ENCODE results near the gene TTC23.
A peak's percentile ranks its signal among the peaks of the same experiment; 100 is the strongest.

TTC23 gene

DNA sequence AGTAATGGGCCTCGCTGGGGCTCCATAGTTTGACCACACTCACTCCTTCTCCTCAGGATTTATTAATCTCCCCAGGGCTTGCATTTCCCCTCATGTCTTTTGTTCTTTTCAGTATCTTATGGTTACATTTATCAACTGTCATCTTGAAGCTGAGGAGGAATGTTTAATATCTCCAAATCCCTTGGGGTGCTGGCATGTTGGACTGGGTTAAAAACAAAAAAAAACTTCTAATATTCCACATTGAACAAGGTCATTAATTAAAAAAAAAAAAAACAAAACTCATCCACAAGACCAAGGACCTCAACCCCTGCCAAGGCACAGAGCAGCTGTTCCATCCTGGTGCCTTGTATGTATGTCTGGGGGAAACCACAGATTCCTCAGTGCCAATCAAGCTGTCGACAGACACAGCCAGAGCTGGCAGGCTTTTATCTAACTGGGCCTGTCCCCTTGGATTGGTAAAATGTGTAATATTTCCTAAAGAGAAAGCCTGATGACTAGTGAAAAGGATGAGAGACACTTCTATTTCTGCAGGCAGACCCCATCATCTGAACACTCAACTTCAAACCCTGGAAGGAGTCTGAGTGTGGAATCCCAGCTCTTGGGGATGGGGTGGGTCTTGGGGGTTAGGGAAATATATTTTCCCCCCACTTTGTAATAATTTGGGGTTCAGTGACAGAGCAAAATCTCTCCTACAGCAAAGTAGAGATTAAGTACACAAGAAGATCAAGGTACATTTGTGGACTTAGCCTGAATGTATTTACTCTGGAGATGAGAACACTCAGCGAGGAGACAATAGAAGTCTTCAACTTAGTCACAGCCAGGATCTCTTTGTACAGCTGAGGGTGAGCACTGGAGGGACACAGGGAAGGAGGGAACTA, 69.1 kb downstream of the TTC23 start:
- TF ChIP-seq, protein P1, sequence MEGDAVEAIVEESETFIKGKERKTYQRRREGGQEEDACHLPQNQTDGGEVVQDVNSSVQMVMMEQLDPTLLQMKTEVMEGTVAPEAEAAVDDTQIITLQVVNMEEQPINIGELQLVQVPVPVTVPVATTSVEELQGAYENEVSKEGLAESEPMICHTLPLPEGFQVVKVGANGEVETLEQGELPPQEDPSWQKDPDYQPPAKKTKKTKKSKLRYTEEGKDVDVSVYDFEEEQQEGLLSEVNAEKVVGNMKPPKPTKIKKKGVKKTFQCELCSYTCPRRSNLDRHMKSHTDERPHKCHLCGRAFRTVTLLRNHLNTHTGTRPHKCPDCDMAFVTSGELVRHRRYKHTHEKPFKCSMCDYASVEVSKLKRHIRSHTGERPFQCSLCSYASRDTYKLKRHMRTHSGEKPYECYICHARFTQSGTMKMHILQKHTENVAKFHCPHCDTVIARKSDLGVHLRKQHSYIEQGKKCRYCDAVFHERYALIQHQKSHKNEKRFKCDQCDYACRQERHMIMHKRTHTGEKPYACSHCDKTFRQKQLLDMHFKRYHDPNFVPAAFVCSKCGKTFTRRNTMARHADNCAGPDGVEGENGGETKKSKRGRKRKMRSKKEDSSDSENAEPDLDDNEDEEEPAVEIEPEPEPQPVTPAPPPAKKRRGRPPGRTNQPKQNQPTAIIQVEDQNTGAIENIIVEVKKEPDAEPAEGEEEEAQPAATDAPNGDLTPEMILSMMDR (conservative IDR thresholded peaks at IDR 0.05): no peak
- peak overlapping the region; percentile 79; the same call in 1 of the 2 replicates for H3K27ac ChIP-seq

DNA sequence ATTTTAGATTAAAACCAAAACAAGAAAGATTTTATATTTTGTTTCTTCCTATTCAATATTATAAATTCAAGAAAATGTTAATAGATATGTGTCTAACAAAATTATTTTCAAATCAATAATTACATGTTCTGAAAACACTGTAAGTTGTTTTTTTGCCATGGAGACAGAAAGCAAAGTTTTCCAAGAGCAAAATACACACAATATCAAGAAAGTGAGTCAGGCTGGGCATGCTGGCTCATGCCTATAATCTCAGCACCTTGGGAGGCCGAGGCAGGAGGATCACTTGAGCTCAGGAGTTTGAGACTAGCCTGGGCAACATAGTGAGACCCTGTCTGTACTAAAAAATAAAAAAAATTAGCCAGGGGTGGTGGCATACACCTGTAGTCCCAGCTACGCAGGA, 71.7 kb downstream of the TTC23 start:
- H3K27ac ChIP-seq: peak overlapping the region; percentile 79
- TF ChIP-seq, protein P1 (conservative IDR thresholded peaks at IDR 0.05): no peak

DNA sequence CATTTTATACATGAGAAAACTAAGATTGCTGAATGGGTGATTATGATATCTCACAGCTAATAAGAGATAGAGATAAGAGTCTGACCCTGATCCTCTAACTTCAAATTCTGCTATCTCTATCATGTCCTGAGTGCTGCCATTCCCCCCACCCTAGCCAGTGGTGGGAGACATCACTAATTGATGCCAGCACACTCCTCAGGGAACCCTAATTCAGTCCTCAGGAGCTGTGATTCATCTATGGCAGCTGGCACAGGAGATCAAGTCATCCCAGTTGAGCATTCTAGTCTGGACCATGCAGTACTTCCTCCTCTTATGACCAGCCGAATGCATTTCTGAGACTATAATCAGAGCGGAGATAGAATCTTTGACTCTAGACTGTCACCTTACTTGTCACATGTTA, 72.6 kb downstream of the TTC23 start:
- H3K27ac ChIP-seq: peak overlapping the region; percentile 79
- TF ChIP-seq, protein P1 (conservative IDR thresholded peaks at IDR 0.05): no peak

DNA sequence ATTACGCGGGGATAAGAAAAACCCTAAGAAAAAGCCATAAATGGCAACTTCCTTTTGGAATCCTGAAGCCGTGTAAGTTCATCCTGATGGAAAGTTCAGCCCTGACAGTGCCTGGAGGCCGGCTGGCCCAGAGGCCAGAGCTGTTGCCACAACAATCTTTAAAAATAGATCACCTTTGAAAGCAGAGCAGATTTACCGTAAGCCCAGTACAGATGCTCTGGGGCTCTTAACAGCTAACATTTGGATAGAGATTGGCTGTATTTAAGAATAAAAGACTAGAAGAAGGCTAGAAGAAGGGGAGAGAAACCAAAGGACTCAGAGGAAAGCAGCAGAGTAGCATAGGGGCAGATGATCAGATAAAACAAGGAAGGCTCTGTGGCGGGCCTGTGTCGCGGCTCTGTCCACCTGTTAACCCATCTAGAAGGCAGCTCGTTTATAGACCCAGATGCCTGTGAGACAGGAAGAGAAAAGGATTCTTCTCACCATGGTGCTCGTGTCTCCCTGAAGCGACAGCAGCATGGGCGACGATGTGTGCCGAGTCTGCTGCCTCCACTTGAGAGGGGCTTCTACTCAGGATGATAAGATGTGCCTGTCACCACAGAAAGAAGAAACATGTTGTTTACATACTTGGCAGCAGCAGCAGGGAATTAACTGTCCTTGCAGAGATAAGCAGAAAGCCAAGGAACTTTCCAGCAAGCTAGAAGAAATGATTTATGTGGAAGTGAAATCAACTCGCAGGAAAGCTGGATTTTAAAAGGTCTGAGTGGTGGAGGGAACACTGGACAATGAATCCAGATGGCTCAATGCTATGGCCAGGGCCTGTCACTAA, 74.6 kb downstream of the TTC23 start:
- TF ChIP-seq, protein P1 (conservative IDR thresholded peaks at IDR 0.05): no peak
- H3K27ac ChIP-seq: peak overlapping the region; percentile 79

DNA sequence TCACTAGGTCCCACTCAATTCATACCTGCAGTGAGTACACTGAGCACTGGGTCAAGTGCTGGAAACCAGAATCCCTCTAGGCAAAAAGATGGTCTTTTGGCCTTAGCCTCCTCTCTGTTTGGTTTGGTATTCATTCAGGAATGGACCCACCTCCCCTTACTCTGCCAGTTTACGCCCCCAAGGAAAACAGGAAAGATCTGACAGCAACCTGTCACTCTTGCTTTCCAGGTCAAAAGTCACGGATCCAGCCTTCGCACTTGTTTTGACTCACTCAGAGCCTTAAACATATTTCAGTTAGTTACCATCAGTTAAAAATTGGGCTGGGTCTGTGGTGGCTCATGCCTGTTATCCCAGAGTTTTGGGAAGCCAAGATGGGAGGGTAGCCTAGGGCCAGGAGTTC, 76.4 kb downstream of the TTC23 start:
- no peak overlapping the region; the same call in 1 of the 2 replicates for H3K27ac ChIP-seq
- TF ChIP-seq, protein P1 (conservative IDR thresholded peaks at IDR 0.05): no peak

DNA sequence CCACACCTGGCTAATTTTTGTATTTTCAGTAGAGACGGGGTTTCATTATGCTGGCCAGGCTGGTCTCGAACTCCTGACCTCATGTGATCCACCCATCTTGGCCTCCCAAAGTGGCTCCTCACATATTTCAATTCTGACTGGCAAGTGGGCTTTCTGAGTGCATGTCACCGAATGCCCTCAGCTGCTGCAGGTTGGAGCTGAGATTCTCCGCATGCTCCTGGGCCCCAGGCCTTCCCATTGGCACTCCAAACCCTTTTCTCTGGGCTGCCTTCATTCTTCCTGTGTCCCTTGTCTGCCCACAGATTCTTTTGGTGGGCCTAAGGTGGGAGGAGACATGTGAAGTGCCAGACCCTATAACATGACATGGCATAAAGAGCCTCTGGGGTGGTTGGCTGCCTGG, 77.2 kb downstream of the TTC23 start:
- TF ChIP-seq, protein P1 (conservative IDR thresholded peaks at IDR 0.05): no peak
- no peak overlapping the region for H3K27ac ChIP-seq

DNA sequence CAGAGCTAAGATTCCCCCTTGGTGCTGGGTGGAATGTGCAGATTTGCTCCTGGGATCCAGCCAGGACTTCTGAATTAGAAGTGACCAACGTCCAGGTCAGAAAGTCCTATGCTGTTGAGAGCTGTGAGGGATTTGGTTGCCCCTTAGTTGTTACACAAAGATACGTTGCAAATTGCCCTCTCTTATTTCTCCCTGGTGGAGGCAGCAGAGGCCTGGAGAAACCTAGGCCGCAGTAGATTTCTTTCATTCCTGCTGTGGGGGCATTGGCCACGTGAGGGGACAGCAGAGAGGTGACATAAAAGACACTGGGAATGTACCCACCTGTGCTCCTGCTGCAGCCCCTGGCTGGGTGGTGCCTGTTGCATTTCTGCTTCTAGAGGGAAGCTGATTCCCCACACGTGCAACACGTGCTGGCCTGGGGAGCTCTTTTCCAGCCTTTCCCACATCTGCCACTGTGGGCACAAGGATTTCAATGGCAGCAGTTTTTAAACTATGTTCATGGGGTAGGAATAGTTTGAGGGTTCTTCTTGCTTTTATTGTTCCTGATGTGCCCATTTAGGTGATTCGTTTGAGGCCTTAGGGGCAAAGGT, 78.8 kb downstream of the TTC23 start:
- TF ChIP-seq, protein P1 (conservative IDR thresholded peaks at IDR 0.05): no peak; the same call in 1 of the 2 replicates
- peak overlapping the region; percentile 55 for H3K27ac ChIP-seq
